Measurements from ENCODE around the gene FAM170B. TPM values are rescaled to one million over a fixed set of nuclear protein-coding genes. Genes with fewer than 3 reads are reported as not detected.

The FAM170B gene
- total and polyA plus RNA-seq, 2 experiments from 2014 or later, result not detected

DNA sequence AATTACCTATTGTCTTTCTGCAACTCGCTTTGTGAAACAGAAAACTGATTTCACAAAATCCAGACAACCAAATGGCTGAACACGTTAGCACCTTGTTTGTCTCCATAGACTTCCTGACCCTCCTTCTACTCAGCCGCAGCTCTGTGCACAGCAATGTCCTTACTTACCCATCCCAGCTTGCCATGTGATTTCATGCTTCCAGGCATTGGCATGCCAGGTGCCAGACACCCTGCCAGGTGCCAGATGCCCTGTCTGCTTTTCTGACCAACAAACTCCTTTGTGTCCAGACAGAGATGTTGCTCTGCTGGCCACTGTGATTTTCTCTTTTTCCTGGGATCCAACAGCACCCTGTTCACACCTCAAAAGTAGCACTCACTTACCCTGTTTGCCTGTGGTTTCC lies 16.1 kb upstream of the FAM170B start:
- Histone ChIP-seq H3K27ac (ENCODE audit: low read depth) (no peak overlapping the region), H3K36me3 (ENCODE audit: insufficient read depth) (no peaks in the 10 kb centered on the region), H3F3A (replicated peaks; ENCODE audit: low read depth) (no peaks in the 10 kb centered on the region), H3K79me2 (replicated peaks; ENCODE audit: insufficient read depth) (no peaks in the 10 kb centered on the region), H3K27me3 (ENCODE audit: insufficient read depth) (no peaks in the 10 kb centered on the region), H3K4me1 (ENCODE audit: insufficient read depth) (no peaks in the 10 kb centered on the region), H3K4me3 (no peak overlapping the region), H4K20me1 (replicated peaks; ENCODE audit: insufficient read depth) (no peaks in the 10 kb centered on the region), H2AFZ (no peak overlapping the region), H3K4me2 (no peak overlapping the region), H3K9me2 (ENCODE audit: insufficient read depth) (peaks cover 12% of the 10 kb centered on the region; the same call in 1 of the 2 replicates)
- no peak overlapping the region for H3K27ac Mint-ChIP-seq
- ATAC-seq, result no peak
- H3K4me3 Mint-ChIP-seq, result no peak overlapping the region
- TF ChIP-seq, protein P1, sequence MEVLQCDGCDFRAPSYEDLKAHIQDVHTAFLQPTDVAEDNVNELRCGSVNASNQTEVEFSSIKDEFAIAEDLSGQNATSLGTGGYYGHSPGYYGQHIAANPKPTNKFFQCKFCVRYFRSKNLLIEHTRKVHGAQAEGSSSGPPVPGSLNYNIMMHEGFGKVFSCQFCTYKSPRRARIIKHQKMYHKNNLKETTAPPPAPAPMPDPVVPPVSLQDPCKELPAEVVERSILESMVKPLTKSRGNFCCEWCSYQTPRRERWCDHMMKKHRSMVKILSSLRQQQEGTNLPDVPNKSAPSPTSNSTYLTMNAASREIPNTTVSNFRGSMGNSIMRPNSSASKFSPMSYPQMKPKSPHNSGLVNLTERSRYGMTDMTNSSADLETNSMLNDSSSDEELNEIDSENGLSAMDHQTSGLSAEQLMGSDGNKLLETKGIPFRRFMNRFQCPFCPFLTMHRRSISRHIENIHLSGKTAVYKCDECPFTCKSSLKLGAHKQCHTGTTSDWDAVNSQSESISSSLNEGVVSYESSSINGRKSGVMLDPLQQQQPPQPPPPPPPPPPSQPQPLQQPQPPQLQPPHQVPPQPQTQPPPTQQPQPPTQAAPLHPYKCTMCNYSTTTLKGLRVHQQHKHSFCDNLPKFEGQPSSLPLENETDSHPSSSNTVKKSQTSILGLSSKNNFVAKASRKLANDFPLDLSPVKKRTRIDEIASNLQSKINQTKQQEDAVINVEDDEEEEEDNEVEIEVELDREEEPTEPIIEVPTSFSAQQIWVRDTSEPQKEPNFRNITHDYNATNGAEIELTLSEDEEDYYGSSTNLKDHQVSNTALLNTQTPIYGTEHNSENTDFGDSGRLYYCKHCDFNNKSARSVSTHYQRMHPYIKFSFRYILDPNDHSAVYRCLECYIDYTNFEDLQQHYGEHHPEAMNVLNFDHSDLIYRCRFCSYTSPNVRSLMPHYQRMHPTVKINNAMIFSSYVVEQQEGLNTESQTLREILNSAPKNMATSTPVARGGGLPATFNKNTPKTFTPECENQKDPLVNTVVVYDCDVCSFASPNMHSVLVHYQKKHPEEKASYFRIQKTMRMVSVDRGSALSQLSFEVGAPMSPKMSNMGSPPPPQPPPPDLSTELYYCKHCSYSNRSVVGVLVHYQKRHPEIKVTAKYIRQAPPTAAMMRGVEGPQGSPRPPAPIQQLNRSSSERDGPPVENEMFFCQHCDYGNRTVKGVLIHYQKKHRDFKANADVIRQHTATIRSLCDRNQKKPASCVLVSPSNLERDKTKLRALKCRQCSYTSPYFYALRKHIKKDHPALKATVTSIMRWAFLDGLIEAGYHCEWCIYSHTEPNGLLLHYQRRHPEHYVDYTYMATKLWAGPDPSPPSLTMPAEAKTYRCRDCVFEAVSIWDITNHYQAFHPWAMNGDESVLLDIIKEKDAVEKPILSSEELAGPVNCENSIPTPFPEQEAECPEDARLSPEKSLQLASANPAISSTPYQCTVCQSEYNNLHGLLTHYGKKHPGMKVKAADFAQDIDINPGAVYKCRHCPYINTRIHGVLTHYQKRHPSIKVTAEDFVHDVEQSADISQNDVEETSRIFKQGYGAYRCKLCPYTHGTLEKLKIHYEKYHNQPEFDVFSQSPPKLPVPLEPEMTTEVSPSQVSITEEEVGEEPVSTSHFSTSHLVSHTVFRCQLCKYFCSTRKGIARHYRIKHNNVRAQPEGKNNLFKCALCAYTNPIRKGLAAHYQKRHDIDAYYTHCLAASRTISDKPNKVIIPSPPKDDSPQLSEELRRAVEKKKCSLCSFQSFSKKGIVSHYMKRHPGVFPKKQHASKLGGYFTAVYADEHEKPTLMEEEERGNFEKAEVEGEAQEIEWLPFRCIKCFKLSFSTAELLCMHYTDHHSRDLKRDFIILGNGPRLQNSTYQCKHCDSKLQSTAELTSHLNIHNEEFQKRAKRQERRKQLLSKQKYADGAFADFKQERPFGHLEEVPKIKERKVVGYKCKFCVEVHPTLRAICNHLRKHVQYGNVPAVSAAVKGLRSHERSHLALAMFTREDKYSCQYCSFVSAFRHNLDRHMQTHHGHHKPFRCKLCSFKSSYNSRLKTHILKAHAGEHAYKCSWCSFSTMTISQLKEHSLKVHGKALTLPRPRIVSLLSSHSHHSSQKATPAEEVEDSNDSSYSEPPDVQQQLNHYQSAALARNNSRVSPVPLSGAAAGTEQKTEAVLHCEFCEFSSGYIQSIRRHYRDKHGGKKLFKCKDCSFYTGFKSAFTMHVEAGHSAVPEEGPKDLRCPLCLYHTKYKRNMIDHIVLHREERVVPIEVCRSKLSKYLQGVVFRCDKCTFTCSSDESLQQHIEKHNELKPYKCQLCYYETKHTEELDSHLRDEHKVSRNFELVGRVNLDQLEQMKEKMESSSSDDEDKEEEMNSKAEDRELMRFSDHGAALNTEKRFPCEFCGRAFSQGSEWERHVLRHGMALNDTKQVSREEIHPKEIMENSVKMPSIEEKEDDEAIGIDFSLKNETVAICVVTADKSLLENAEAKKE (CRISPR knock-in tag; IDR thresholded peaks at IDR 0.05), result no peak
- no peak for TF ChIP-seq EZH2 (IDR thresholded peaks at IDR 0.05; ENCODE audit: low read depth, unreplicated experiment)
- TF ChIP-seq NANOG (IDR thresholded peaks at IDR 0.05; ENCODE audit: borderline replicate concordance), result no peak
- no peak for TF ChIP-seq POLR2AphosphoS5 (IDR thresholded peaks at IDR 0.05; ENCODE audit: low read depth)
- no peak for TF ChIP-seq JUNB (IDR thresholded peaks at IDR 0.05; ENCODE audit: unreplicated experiment)
- no peak for TF ChIP-seq CREB1 (CRISPR knock-in tag; IDR thresholded peaks at IDR 0.05; ENCODE audit: low read depth)
- TF ChIP-seq STAT1 (IDR thresholded peaks at IDR 0.05; ENCODE audit: unreplicated experiment), result no peak
- TF ChIP-seq, protein P2, sequence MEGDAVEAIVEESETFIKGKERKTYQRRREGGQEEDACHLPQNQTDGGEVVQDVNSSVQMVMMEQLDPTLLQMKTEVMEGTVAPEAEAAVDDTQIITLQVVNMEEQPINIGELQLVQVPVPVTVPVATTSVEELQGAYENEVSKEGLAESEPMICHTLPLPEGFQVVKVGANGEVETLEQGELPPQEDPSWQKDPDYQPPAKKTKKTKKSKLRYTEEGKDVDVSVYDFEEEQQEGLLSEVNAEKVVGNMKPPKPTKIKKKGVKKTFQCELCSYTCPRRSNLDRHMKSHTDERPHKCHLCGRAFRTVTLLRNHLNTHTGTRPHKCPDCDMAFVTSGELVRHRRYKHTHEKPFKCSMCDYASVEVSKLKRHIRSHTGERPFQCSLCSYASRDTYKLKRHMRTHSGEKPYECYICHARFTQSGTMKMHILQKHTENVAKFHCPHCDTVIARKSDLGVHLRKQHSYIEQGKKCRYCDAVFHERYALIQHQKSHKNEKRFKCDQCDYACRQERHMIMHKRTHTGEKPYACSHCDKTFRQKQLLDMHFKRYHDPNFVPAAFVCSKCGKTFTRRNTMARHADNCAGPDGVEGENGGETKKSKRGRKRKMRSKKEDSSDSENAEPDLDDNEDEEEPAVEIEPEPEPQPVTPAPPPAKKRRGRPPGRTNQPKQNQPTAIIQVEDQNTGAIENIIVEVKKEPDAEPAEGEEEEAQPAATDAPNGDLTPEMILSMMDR (conservative IDR thresholded peaks at IDR 0.05; ENCODE audit: low read depth in 2 of 2), result no peak
- TF ChIP-seq ZNF114 (CRISPR knock-in tag; IDR thresholded peaks at IDR 0.05), result no peak
- TF ChIP-seq, protein P3, sequence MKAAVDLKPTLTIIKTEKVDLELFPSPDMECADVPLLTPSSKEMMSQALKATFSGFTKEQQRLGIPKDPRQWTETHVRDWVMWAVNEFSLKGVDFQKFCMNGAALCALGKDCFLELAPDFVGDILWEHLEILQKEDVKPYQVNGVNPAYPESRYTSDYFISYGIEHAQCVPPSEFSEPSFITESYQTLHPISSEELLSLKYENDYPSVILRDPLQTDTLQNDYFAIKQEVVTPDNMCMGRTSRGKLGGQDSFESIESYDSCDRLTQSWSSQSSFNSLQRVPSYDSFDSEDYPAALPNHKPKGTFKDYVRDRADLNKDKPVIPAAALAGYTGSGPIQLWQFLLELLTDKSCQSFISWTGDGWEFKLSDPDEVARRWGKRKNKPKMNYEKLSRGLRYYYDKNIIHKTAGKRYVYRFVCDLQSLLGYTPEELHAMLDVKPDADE (IDR thresholded peaks at IDR 0.05), result no peak
- TF ChIP-seq EZH2phosphoT487 (IDR thresholded peaks at IDR 0.05; ENCODE audit: unreplicated experiment), result no peak
- TF ChIP-seq ZNF331 (CRISPR knock-in tag; IDR thresholded peaks at IDR 0.05; ENCODE audit: low read depth), result no peak
- TF ChIP-seq, protein P4, sequence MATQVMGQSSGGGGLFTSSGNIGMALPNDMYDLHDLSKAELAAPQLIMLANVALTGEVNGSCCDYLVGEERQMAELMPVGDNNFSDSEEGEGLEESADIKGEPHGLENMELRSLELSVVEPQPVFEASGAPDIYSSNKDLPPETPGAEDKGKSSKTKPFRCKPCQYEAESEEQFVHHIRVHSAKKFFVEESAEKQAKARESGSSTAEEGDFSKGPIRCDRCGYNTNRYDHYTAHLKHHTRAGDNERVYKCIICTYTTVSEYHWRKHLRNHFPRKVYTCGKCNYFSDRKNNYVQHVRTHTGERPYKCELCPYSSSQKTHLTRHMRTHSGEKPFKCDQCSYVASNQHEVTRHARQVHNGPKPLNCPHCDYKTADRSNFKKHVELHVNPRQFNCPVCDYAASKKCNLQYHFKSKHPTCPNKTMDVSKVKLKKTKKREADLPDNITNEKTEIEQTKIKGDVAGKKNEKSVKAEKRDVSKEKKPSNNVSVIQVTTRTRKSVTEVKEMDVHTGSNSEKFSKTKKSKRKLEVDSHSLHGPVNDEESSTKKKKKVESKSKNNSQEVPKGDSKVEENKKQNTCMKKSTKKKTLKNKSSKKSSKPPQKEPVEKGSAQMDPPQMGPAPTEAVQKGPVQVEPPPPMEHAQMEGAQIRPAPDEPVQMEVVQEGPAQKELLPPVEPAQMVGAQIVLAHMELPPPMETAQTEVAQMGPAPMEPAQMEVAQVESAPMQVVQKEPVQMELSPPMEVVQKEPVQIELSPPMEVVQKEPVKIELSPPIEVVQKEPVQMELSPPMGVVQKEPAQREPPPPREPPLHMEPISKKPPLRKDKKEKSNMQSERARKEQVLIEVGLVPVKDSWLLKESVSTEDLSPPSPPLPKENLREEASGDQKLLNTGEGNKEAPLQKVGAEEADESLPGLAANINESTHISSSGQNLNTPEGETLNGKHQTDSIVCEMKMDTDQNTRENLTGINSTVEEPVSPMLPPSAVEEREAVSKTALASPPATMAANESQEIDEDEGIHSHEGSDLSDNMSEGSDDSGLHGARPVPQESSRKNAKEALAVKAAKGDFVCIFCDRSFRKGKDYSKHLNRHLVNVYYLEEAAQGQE (IDR thresholded peaks at IDR 0.05; ENCODE audit: unreplicated experiment), result no peak
- H3K9me3 Mint-ChIP-seq, result peaks cover 16% of the 10 kb centered on the region
- no peak for DNase-seq (ENCODE audit: low spot score)
- no peaks in the 10 kb centered on the region; the same call in 2 of the 3 replicates for H3K4me1 Mint-ChIP-seq
- no peaks in the 10 kb centered on the region for H3K27me3 Mint-ChIP-seq (ENCODE audit: insufficient read depth, low read depth, poor library complexity)
- H3K36me3 Mint-ChIP-seq (ENCODE audit: low read depth), result peaks cover 7% of the 10 kb centered on the region; the same call in 2 of the 3 replicates
